ENCODE measurements around the gene LSM14A. TPM values are rescaled to one million over a fixed set of nuclear protein-coding genes. Genes with fewer than 3 reads are reported as not detected.
A peak's percentile ranks its signal among the peaks of the same experiment; 100 is the strongest.
"Not testable (repeated sequence)": the region's sequence is repeated elsewhere in the genome, so short reads cannot be mapped to it uniquely, and the experiment has no call there.

Gene LSM14A
- total RNA-seq (2014; rRNA removed; shearing (Covaris generic)) = 33.5 and 61.4 TPM in 2 replicates

- peak; percentile 90 to 92 for DNase-seq (ENCODE audit: low read depth in 1 of 2, low spot score in 2 of 2)
- no peaks in the 10 kb centered on the region for H3K27me3 ChIP-seq (replicated peaks)
- no peaks in the 10 kb centered on the region for H3K9me3 ChIP-seq (replicated peaks)
These were observed at the start of gene LSM14A for GRCh38 chr19:34171877-34172660. Gene LSM14A, plus strand, starts transcription at chr19:34172504. Its CDS starts 139 bp downstream, at chr19:34172643.

GRCh38 chr19:34124828-34125227 is 47.5 kb upstream of the LSM14A start:
- H3K27ac ChIP-seq = no peak overlapping the region
- H3K27me3 ChIP-seq (replicated peaks) = no peaks in the 10 kb centered on the region
- no peaks in the 10 kb centered on the region for H3K36me3 ChIP-seq
- H3K9me3 ChIP-seq (replicated peaks) = no peaks in the 10 kb centered on the region
- DNase-seq (ENCODE audit: low read depth in 1 of 2, low spot score in 2 of 2) = no peak
- peaks cover 10% of the 10 kb centered on the region for H3K4me1 ChIP-seq (replicated peaks)
- H3K4me3 ChIP-seq = no peak overlapping the region

More at GRCh38 chr19:34171877-34172660, at the start of gene LSM14A:
- Histone ChIP-seq H3K27ac (peak within 1 kb of the TSS; percentile 96), H3K36me3 (peaks cover 34% of the 10 kb centered on the region), H3K4me3 (peak within 1 kb of the TSS; percentile 100), H3K4me1 (replicated peaks) (peaks cover 23% of the 10 kb centered on the region)

- H3K27me3 ChIP-seq (replicated peaks) = no peaks in the 10 kb centered on the region
- no peaks in the 10 kb centered on the region for H3K36me3 ChIP-seq
- no peaks in the 10 kb centered on the region for H3K9me3 ChIP-seq (replicated peaks)
- no peak overlapping the region for H3K27ac ChIP-seq
- H3K4me3 ChIP-seq = no peak overlapping the region
- H3K4me1 ChIP-seq (replicated peaks) = peaks cover 15% of the 10 kb centered on the region
- DNase-seq (ENCODE audit: low read depth in 1 of 2, low spot score in 2 of 2) = no peak
These were observed 45.3 kb upstream of the LSM14A start for GRCh38 chr19:34126966-34127365.

- Histone ChIP-seq H3K9me3 (replicated peaks) (no peaks in the 10 kb centered on the region), H3K27ac (no peak overlapping the region), H3K36me3 (no peaks in the 10 kb centered on the region), H3K27me3 (replicated peaks) (no peaks in the 10 kb centered on the region), H3K4me3 (no peak overlapping the region), H3K4me1 (replicated peaks) (peaks cover 15% of the 10 kb centered on the region)
- no peak for DNase-seq (ENCODE audit: low read depth in 1 of 2, low spot score in 2 of 2)
These were observed 44.6 kb upstream of the LSM14A start for GRCh38 chr19:34127684-34128189.

- peak in 1 of 2 experiments; percentile 28 for DNase-seq (ENCODE audit: low read depth in 1 of 2, low spot score in 2 of 2)
These were observed 43.6 kb upstream of the LSM14A start for GRCh38 chr19:34128558-34129250.

GRCh38 chr19:34131100-34131499 is 41.2 kb upstream of the LSM14A start:
- DNase-seq (ENCODE audit: low read depth in 1 of 2, low spot score in 2 of 2) = peak in 1 of 2 experiments; percentile 18
- Histone ChIP-seq H3K4me1 (replicated peaks) (peaks cover 15% of the 10 kb centered on the region), H3K4me3 (no peak overlapping the region), H3K9me3 (replicated peaks) (no peaks in the 10 kb centered on the region), H3K27ac (no peak overlapping the region), H3K27me3 (replicated peaks) (no peaks in the 10 kb centered on the region), H3K36me3 (no peaks in the 10 kb centered on the region)

More at GRCh38 chr19:34128558-34129250, 43.6 kb upstream of the LSM14A start:
- Histone ChIP-seq H3K36me3 (no peaks in the 10 kb centered on the region), H3K9me3 (replicated peaks) (no peaks in the 10 kb centered on the region), H3K4me1 (replicated peaks) (peaks cover 15% of the 10 kb centered on the region), H3K27me3 (replicated peaks) (no peaks in the 10 kb centered on the region), H3K27ac (no peak overlapping the region), H3K4me3 (no peak overlapping the region)

GRCh38 chr19:34132145-34132544 is 40.2 kb upstream of the LSM14A start:
- not testable (repeated sequence) for H3K36me3 ChIP-seq; DNase-seq (ENCODE audit: low read depth in 1 of 2, low spot score in 2 of 2); H3K9me3 ChIP-seq (replicated peaks); H3K27me3 ChIP-seq (replicated peaks); H3K27ac ChIP-seq; H3K4me3 ChIP-seq
- H3K4me1 ChIP-seq (replicated peaks) = peaks cover 15% of the 10 kb centered on the region

GRCh38 chr19:34132706-34133105 is 39.6 kb upstream of the LSM14A start:
- not testable (repeated sequence) for H3K36me3 ChIP-seq; H3K9me3 ChIP-seq (replicated peaks); DNase-seq (ENCODE audit: low read depth in 1 of 2, low spot score in 2 of 2); H3K27ac ChIP-seq; H3K27me3 ChIP-seq (replicated peaks); H3K4me3 ChIP-seq
- peaks cover 15% of the 10 kb centered on the region for H3K4me1 ChIP-seq (replicated peaks)

GRCh38 chr19:34134190-34135053 is 37.9 kb upstream of the LSM14A start:
- Histone ChIP-seq H3K4me1 (replicated peaks) (peaks cover 5% of the 10 kb centered on the region; the same call in 1 of the 2 replicates), H3K36me3 (no peaks in the 10 kb centered on the region), H3K27ac (peak overlapping the region; percentile 42), H3K9me3 (replicated peaks) (no peaks in the 10 kb centered on the region), H3K27me3 (replicated peaks) (no peaks in the 10 kb centered on the region), H3K4me3 (peak overlapping the region; percentile 60)
- peak; percentile 78 to 80 for DNase-seq (ENCODE audit: low read depth in 1 of 2, low spot score in 2 of 2)

GRCh38 chr19:34135054-34135800 is 37.1 kb upstream of the LSM14A start:
- no peak overlapping the region for H3K27ac ChIP-seq
- peak overlapping the region; percentile 60 for H3K4me3 ChIP-seq
- H3K36me3 ChIP-seq = no peaks in the 10 kb centered on the region
- peaks cover 5% of the 10 kb centered on the region; the same call in 1 of the 2 replicates for H3K4me1 ChIP-seq (replicated peaks)
- H3K9me3 ChIP-seq (replicated peaks) = no peaks in the 10 kb centered on the region
- DNase-seq (ENCODE audit: low read depth in 1 of 2, low spot score in 2 of 2) = no peak
- no peaks in the 10 kb centered on the region for H3K27me3 ChIP-seq (replicated peaks)

- no peak overlapping the region for H3K27ac ChIP-seq
- H3K9me3 ChIP-seq (replicated peaks) = no peaks in the 10 kb centered on the region
- no peak overlapping the region for H3K4me3 ChIP-seq
- H3K36me3 ChIP-seq = no peaks in the 10 kb centered on the region
- no peaks in the 10 kb centered on the region for H3K27me3 ChIP-seq (replicated peaks)
- DNase-seq (ENCODE audit: low read depth in 1 of 2, low spot score in 2 of 2) = no peak
- peaks cover under 1% of the 10 kb centered on the region; the same call in 1 of the 2 replicates for H3K4me1 ChIP-seq (replicated peaks)
These were observed 36.3 kb upstream of the LSM14A start for GRCh38 chr19:34135821-34136611.

GRCh38 chr19:34141025-34141424 is 31.3 kb upstream of the LSM14A start:
- Histone ChIP-seq H3K27me3 (replicated peaks) (no peaks in the 10 kb centered on the region), H3K4me3 (no peak overlapping the region), H3K9me3 (replicated peaks) (no peaks in the 10 kb centered on the region), H3K36me3 (no peaks in the 10 kb centered on the region), H3K4me1 (replicated peaks) (no peaks in the 10 kb centered on the region), H3K27ac (no peak overlapping the region)
- no peak for DNase-seq (ENCODE audit: low read depth in 1 of 2, low spot score in 2 of 2)
